Calu3 (cell line): ENCODE measurements around the gene S100A16. TPM values are rescaled to one million over a fixed set of nuclear protein-coding genes. Genes with fewer than 3 reads are reported as not detected.
A peak's percentile ranks its signal among the peaks of the same experiment; 100 is the strongest.

ENCODE experiments used
- BruUV-seq: library from RNA; stranded (reverse); fragments of 400-500 nt; replicated peaks from 2 replicates; lab custom pipeline; 2021; lab: Mats Ljungman, UMichigan
- CTCF ChIA-PET: fragments of 300-600 bp; sonication (Branson Sonifier 250); formaldehyde crosslinking; loops from one replicate; lab custom pipeline; 2022; ENCODE audit warnings: antibody characterized with exemption; lab: Charles Lee
- DNase-seq: peaks from one replicate; pipeline ENCODE4 v3.0.0; 2022
- H3K27ac Mint-ChIP-seq: one replicate; pipeline ENCODE4 v1.8.0; 2022; ENCODE audit warnings: mixed read lengths; ENCODE audit not compliant: unreplicated experiment
- H3K27me3 Mint-ChIP-seq: one replicate; pipeline ENCODE4 v1.8.0; 2022; ENCODE audit warnings: mixed read lengths; ENCODE audit not compliant: unreplicated experiment
- H3K36me3 Mint-ChIP-seq: one replicate; pipeline ENCODE4 v1.8.0; 2022; ENCODE audit warnings: mild to moderate bottlenecking, moderate library complexity, mixed read lengths; ENCODE audit not compliant: insufficient read depth, unreplicated experiment
- H3K4me1 Mint-ChIP-seq: one replicate; pipeline ENCODE4 v1.8.0; 2022; ENCODE audit warnings: mild to moderate bottlenecking, low read depth, mixed read lengths; ENCODE audit not compliant: unreplicated experiment
- H3K4me3 Mint-ChIP-seq: one replicate; pipeline ENCODE4 v1.8.0; 2022; ENCODE audit warnings: mild to moderate bottlenecking, low read depth, moderate library complexity, mixed read lengths; ENCODE audit not compliant: unreplicated experiment
- H3K9me3 Mint-ChIP-seq: one replicate; pipeline ENCODE4 v1.8.0; 2022; ENCODE audit warnings: low read depth, mixed read lengths; ENCODE audit not compliant: unreplicated experiment
- intact Hi-C: fragments of 100-400 bp; cut with micrococcal nuclease; formaldehyde crosslinking; loops from one replicate; pipeline ENCODE4 v1.10.0; 2022; ENCODE audit not compliant: unreplicated experiment
- total RNA-seq: library from RNA; stranded (reverse); gene quantifications from 2 replicates; pipeline ENCODE4 v1.2.3, GENCODE V29; 2022
- TF ChIP-seq, protein P1 (sequence below): fragments of 200-600 bp; IDR thresholded peaks from one replicate; pipeline ENCODE4 v1.8.0; 2022; ENCODE audit warnings: antibody characterized with exemption; ENCODE audit not compliant: unreplicated experiment

S100A16 gene
- total RNA-seq, 1 experiment from 2014 or later, result 247 TPM

DNA sequence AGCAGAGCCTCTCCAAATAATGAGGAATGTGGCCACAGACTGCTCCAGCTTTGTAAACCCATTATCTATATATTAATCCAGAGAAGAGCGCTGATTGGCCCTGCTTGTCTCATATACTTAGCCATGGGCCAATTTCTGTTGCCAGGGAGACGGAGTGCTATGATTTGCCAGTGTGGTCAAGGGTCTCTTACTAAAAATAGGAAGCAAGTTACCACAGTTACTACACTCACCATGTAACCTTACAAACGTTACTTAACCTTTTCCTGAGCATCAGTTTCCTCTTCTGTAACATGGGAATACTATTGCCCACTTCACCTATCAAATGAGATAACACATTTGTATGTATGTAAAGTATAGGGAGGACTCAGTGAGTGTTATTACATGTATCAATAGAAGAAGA, 39.6 kb downstream of the S100A16 start:
- CTCF ChIA-PET, result interaction anchor here (1.1 to 2.3 kb wide), 12 partner anchors 18 to 218 kb away, joined by 3 to 44 read pairs (median 8); partner anchors contain the start of genes CHTOP, S100A13, S100A14 and S100A16
- no peaks in the 10 kb centered on the region for H3K9me3 Mint-ChIP-seq
- no peak for DNase-seq
- no TSS peak for BruUV-seq
- H3K27me3 Mint-ChIP-seq, result no peaks in the 10 kb centered on the region
- TF ChIP-seq, protein P1, sequence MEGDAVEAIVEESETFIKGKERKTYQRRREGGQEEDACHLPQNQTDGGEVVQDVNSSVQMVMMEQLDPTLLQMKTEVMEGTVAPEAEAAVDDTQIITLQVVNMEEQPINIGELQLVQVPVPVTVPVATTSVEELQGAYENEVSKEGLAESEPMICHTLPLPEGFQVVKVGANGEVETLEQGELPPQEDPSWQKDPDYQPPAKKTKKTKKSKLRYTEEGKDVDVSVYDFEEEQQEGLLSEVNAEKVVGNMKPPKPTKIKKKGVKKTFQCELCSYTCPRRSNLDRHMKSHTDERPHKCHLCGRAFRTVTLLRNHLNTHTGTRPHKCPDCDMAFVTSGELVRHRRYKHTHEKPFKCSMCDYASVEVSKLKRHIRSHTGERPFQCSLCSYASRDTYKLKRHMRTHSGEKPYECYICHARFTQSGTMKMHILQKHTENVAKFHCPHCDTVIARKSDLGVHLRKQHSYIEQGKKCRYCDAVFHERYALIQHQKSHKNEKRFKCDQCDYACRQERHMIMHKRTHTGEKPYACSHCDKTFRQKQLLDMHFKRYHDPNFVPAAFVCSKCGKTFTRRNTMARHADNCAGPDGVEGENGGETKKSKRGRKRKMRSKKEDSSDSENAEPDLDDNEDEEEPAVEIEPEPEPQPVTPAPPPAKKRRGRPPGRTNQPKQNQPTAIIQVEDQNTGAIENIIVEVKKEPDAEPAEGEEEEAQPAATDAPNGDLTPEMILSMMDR, result no peak
- intact Hi-C loops, result loop anchor here (2.0 to 5.0 kb wide), 4 partner anchors 35 to 99 kb away; partner anchors contain the start of genes CHTOP, ILF2 and S100A14
- peak overlapping the region; percentile 73 for H3K27ac Mint-ChIP-seq
- peaks cover 13% of the 10 kb centered on the region for H3K36me3 Mint-ChIP-seq
- H3K4me3 Mint-ChIP-seq, result peak overlapping the region; percentile 28
- H3K4me1 Mint-ChIP-seq, result peaks cover 62% of the 10 kb centered on the region

DNA sequence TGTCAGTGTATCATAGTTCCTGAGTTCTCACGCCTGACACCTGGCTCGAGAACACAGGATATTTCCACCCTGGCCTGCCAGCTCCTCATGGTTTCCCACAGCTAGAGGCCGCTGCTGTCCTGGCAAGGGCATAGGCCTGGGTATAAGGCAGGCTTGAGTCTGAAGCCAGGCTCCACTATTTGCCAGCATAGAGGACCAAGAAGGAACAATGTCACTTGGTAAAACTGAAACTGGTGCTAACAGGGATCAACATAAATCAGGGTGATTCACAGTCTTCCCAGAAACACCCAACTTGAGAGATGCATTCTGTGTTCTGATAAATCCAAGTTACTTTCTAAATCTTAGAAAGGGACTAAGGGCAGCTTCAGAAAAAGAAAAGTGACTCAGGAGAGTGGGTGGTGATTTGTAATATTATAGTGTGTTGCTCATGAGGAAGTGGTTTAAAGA, 40.3 kb downstream of the S100A16 start:
- TF ChIP-seq, protein P1, result peak; percentile 79
- H3K27ac Mint-ChIP-seq, result peak overlapping the region; percentile 73
- peaks cover 21% of the 10 kb centered on the region for H3K36me3 Mint-ChIP-seq
- peak; percentile 92 for DNase-seq
- peak overlapping the region; percentile 28 for H3K4me3 Mint-ChIP-seq
- no peaks in the 10 kb centered on the region for H3K9me3 Mint-ChIP-seq
- peaks cover 64% of the 10 kb centered on the region for H3K4me1 Mint-ChIP-seq
- no TSS peak for BruUV-seq
- CTCF ChIA-PET, result interaction anchor here (0.6 to 2.3 kb wide), 20 partner anchors 13 to 217 kb away, joined by 3 to 44 read pairs (median 6); partner anchors contain the start of genes CHTOP, ILF2, INTS3 and S100A13
- no peaks in the 10 kb centered on the region for H3K27me3 Mint-ChIP-seq
- intact Hi-C loops, result loop anchor here (1.0 to 5.0 kb wide), 7 partner anchors 36 to 177 kb away; partner anchors contain the start of genes CHTOP, ILF2, S100A13 and S100A14

DNA sequence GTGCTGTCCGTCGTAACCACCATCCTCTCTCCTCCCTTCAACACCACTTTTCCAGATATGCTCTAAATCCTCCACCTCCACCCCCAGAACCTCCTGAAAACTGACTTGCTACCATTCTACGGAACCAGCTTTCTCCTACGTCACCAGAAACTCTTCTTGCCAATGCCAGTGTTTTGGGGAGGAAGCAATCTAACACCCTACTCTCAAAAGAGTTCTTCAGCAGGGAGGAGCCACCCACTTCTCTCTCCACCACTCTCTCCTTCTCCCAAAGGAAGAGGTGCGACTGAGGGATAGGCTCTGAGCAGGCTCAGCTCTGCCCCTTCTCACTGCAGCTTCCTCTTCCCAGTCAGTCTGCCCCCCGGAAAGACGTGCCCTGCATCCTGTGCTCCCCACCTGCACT, 41.2 kb downstream of the S100A16 start:
- Mint-ChIP-seq H3K4me1 (peaks cover 64% of the 10 kb centered on the region), H3K9me3 (no peaks in the 10 kb centered on the region), H3K27me3 (no peaks in the 10 kb centered on the region), H3K36me3 (peaks cover 29% of the 10 kb centered on the region), H3K4me3 (no peak overlapping the region), H3K27ac (peak overlapping the region; percentile 73)
- no peak for DNase-seq
- no TSS peak for BruUV-seq
- TF ChIP-seq, protein P1, result no peak
- intact Hi-C loops, result loop anchor here (1.0 to 5.0 kb wide), 7 partner anchors 37 to 178 kb away; partner anchors contain the start of genes CHTOP, ILF2, S100A13 and S100A14
- CTCF ChIA-PET, result interaction anchor here (0.7 to 2.3 kb wide), 13 partner anchors 27 to 156 kb away, joined by 3 to 44 read pairs (median 7); partner anchors contain the start of genes CHTOP, ILF2, INTS3 and S100A13

DNA sequence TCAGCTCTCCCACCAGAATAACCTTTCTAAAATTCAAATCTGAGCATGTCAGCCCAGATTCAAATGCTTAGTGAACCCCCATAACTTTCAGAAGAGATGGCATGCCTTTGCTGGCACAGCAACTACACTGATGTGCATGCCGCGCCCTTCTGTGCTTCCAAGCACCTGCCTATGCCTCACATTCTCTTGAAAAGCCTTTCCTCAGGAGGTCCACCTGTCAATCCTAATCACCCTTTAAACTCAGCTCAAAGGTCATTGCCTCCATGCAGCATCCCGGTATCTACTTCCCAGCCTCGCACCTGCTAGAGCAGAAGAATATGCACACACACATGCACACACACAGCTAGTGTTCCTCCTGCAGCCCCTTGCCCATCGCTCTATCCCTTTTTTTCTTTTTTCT, 42.1 kb downstream of the S100A16 start:
- peaks cover 70% of the 10 kb centered on the region for H3K4me1 Mint-ChIP-seq
- peaks cover 38% of the 10 kb centered on the region for H3K36me3 Mint-ChIP-seq
- no peaks in the 10 kb centered on the region for H3K27me3 Mint-ChIP-seq
- DNase-seq, result no peak
- CTCF ChIA-PET, result interaction anchor here (0.7 to 2.2 kb wide), 6 partner anchors 38 to 1916 kb away, joined by 3 to 8 read pairs (median 4); no protein-coding TSS in a partner anchor
- BruUV-seq, result no TSS peak
- no peaks in the 10 kb centered on the region for H3K9me3 Mint-ChIP-seq
- intact Hi-C loops, result loop anchor here (5.0 kb wide), 1 partner anchor 101 kb away; the partner anchor contains the start of gene ILF2
- peak overlapping the region; percentile 10 for H3K27ac Mint-ChIP-seq
- no peak overlapping the region for H3K4me3 Mint-ChIP-seq
- TF ChIP-seq, protein P1, result no peak
